K562 (cell line): ENCODE data around the gene DRICH1. TPM values are rescaled to one million over a fixed set of nuclear protein-coding genes. Genes with fewer than 3 reads are reported as not detected.
A peak's percentile ranks its signal among the peaks of the same experiment; 100 is the strongest.

ENCODE experiments used
- ARID1B ChIP-seq: fragments of 450-650 bp; IDR thresholded peaks from 2 replicates; pipeline ENCODE4 v1.6.1; 2016; ENCODE audit warnings: antibody characterized with exemption, mild to moderate bottlenecking, inconsistent platforms
- ATF7 ChIP-seq: fragments of 450-650 bp; IDR thresholded peaks from 2 replicates; pipeline ENCODE4 v1.7.1; 2014; ENCODE audit warnings: mild to moderate bottlenecking, moderate library complexity
- BHLHE40 ChIP-seq: IDR thresholded peaks from 2 replicates; pipeline ENCODE4 v1.6.1; 2011; ENCODE audit warnings: low read length, improper control_type of control experiment
- EWSR1 ChIP-seq: fragments of 450-650 bp; IDR thresholded peaks from 2 replicates; pipeline ENCODE4 v1.6.1; 2018; ENCODE audit warnings: borderline replicate concordance, mild to moderate bottlenecking, low read depth, moderate library complexity; ENCODE audit not compliant: partially characterized antibody
- JUN ChIP-seq, 2 experiments: sonication (generic) in 1 of 2; formaldehyde crosslinking in 1 of 2; IDR thresholded peaks; 2 replicates each; pipeline versions ENCODE4 v1.6.1 to v1.8.0; 2012 to 2022; ENCODE audit warnings: borderline replicate concordance in 2 of 2, mild to moderate bottlenecking in 2 of 2, improper control_type of control experiment in 1 of 2, low read depth in 1 of 2, low read length in 1 of 2, missing genetic modification reagents in 1 of 2
- MAZ ChIP-seq, 2 experiments: fragments of 450-650 bp in 1 of 2; sonication (generic) in 1 of 2; formaldehyde crosslinking; IDR thresholded peaks in 1 of 2; conservative IDR thresholded peaks in 1 of 2; 2 replicates each; pipeline versions ENCODE4 v1.4.0 to v1.5.0; 2020; ENCODE audit warnings: mild to moderate bottlenecking in 1 of 2, missing genetic modification reagents in 1 of 2
- MTA3 ChIP-seq: fragments of 450-650 bp; formaldehyde crosslinking; IDR thresholded peaks from 2 replicates; pipeline ENCODE4 v1.6.1; 2017; ENCODE audit warnings: mild to moderate bottlenecking, borderline replicate concordance
- RCOR1 ChIP-seq, 2 experiments: IDR thresholded peaks; 2 replicates each; pipeline ENCODE4 v1.6.1; 2012; ENCODE audit warnings: low read depth in 2 of 2, low read length in 2 of 2, borderline replicate concordance in 1 of 2, improper control_type of control experiment in 1 of 2
- ZNF316 ChIP-seq: fragments of 450-650 bp; IDR thresholded peaks from 2 replicates; pipeline ENCODE4 v1.6.1; 2016
- polyA plus RNA-seq, 8 experiments: library from polyadenylated mRNA; depleted of rRNA in 4 of 8; stranded (reverse) in 5 of 8; unstranded in 3 of 8; fragments of >200 nt; fragmentation: Nextera tagmentation in 2 of 8; fragmentation: Illumina TruSeq in 1 of 8; extraction: Ambion mirVana in 2 of 8; extraction: Trizol in 1 of 8; gene quantifications; 2 replicates each; pipeline versions ENCODE4 v1.2.1 to v1.2.3, GENCODE V29; 2011 to 2014; ENCODE audit warnings: inconsistent platforms in 1 of 8, missing spikeins in 1 of 8
- total RNA-seq, 7 experiments: library from RNA; depleted of rRNA in 6 of 7; stranded (reverse); fragments of >200 nt in 6 of 7; fragmentation: Illumina TruSeq in 2 of 7; extraction: Trizol in 2 of 7; gene quantifications; 2 replicates each; pipeline versions ENCODE4 v1.2.1 to v1.2.3, GENCODE V29; 2011 to 2021; ENCODE audit warnings: low replicate concordance in 1 of 7
- TF ChIP-seq, protein P1 (sequence below): IDR thresholded peaks from 2 replicates; pipeline ENCODE4 v1.6.1; 2012; ENCODE audit warnings: low read depth, low read length, improper control_type of control experiment, borderline replicate concordance
- TF ChIP-seq, protein P2 (sequence below): fragments of 250-450 bp; sonication (Bioruptor Pico); IDR thresholded peaks from 2 replicates; pipeline ENCODE4 v1.5.0; 2021
- TF ChIP-seq, protein P3 (sequence below), 2 experiments: IDR thresholded peaks; 2 replicates each; pipeline ENCODE4 v1.6.1; 2011; ENCODE audit warnings: borderline replicate concordance in 1 of 2, control low read depth in 1 of 2, low read depth in 1 of 2, low read length in 1 of 2, mild to moderate bottlenecking in 1 of 2, mixed read lengths in 1 of 2, moderate library complexity in 1 of 2; ENCODE audit not compliant: insufficient read depth in 1 of 2, insufficient read length in 1 of 2, poor library complexity in 1 of 2, severe bottlenecking in 1 of 2; ENCODE audit errors: extremely low read depth in 1 of 2
- TF ChIP-seq, protein P4 (sequence below), 2 experiments: fragments of 450-650 bp; IDR thresholded peaks; 2 replicates each; pipeline ENCODE4 v1.6.1; 2018; ENCODE audit warnings: mild to moderate bottlenecking in 2 of 2, low read depth in 1 of 2; ENCODE audit not compliant: partially characterized antibody in 2 of 2
- TF ChIP-seq, protein P5 (sequence below): fragments of 200-800 bp; sonication (Bioruptor generic); IDR thresholded peaks from 2 replicates; pipeline ENCODE4 v1.6.1; 2017; ENCODE audit warnings: missing genetic modification characterization, missing compliant biosample characterization

The DRICH1 gene
- total and polyA plus RNA-seq, 9 of the 15 experiments (the other 6 are each of a cell fraction or from before 2014, with no cell fraction given), result 0.07 to 0.36 (median 0.14) TPM; not detected in 2

DNA sequence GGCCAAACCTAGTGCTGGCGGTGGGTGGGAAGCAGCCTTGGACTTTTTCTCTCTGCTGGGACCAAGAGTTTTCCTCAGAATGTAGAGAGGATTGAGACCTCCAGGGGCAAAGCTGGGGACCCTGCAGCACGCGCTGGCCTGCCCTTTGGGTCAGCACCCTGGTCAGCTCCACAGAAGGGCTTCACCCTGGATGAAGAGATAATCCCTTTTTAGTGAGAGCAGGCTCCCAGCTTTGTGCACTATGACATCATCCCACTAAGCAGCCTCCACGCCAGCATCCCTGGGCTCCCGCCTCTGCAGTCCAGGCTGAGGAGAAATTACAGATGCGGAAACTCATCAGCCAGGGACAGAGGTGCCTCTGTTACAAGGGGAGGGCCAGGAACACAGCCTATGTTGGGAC lies 23.5 kb downstream of the DRICH1 start (continued):
- TF ChIP-seq ARID1B, result no peak
- TF ChIP-seq, protein P1, sequence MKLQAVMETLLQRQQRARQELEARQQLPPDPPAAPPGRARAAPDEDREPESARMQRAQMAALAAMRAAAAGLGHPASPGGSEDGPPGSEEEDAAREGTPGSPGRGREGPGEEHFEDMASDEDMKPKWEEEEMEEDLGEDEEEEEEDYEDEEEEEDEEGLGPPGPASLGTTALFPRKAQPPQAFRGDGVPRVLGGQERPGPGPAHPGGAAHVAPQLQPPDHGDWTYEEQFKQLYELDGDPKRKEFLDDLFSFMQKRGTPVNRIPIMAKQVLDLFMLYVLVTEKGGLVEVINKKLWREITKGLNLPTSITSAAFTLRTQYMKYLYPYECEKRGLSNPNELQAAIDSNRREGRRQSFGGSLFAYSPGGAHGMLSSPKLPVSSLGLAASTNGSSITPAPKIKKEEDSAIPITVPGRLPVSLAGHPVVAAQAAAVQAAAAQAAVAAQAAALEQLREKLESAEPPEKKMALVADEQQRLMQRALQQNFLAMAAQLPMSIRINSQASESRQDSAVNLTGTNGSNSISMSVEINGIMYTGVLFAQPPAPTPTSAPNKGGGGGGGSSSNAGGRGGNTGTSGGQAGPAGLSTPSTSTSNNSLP, result no peak
- TF ChIP-seq ZNF316, result no peak
- peak in 1 of 2 experiments; percentile 60; a peak in 1 of 4 replicates for TF ChIP-seq RCOR1 (IDR thresholded peaks at IDR 0.05; ENCODE audit: borderline replicate concordance in 1 of 2, low read depth in 2 of 2, low read length in 2 of 2)
- TF ChIP-seq ATF7, result peak; percentile 91
- TF ChIP-seq BHLHE40, result 0 out of 2 replicates have a peak, but pooled peaks have one; percentile 10
- TF ChIP-seq MAZ (CRISPR knock-in tag; conservative IDR thresholded peaks at IDR 0.05 in 1 of 2, IDR thresholded peaks at IDR 0.05 in 1 of 2), result no peak
- TF ChIP-seq, protein P2, sequence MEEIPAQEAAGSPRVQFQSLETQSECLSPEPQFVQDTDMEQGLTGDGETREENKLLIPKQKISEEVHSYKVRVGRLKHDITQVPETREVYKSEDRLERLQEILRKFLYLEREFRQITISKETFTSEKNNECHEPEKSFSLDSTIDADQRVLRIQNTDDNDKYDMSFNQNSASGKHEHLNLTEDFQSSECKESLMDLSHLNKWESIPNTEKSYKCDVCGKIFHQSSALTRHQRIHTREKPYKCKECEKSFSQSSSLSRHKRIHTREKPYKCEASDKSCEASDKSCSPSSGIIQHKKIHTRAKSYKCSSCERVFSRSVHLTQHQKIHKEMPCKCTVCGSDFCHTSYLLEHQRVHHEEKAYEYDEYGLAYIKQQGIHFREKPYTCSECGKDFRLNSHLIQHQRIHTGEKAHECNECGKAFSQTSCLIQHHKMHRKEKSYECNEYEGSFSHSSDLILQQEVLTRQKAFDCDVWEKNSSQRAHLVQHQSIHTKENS (CRISPR knock-in tag), result no peak
- TF ChIP-seq, protein P3, sequence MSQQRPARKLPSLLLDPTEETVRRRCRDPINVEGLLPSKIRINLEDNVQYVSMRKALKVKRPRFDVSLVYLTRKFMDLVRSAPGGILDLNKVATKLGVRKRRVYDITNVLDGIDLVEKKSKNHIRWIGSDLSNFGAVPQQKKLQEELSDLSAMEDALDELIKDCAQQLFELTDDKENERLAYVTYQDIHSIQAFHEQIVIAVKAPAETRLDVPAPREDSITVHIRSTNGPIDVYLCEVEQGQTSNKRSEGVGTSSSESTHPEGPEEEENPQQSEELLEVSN (IDR thresholded peaks at IDR 0.05; ENCODE audit: borderline replicate concordance in 1 of 2, extremely low read depth in 1 of 2, insufficient read depth in 1 of 2, insufficient read length in 1 of 2, low read depth in 1 of 2, low read length in 1 of 2, poor library complexity in 1 of 2, severe bottlenecking in 1 of 2), result no peak
- TF ChIP-seq, protein P4, sequence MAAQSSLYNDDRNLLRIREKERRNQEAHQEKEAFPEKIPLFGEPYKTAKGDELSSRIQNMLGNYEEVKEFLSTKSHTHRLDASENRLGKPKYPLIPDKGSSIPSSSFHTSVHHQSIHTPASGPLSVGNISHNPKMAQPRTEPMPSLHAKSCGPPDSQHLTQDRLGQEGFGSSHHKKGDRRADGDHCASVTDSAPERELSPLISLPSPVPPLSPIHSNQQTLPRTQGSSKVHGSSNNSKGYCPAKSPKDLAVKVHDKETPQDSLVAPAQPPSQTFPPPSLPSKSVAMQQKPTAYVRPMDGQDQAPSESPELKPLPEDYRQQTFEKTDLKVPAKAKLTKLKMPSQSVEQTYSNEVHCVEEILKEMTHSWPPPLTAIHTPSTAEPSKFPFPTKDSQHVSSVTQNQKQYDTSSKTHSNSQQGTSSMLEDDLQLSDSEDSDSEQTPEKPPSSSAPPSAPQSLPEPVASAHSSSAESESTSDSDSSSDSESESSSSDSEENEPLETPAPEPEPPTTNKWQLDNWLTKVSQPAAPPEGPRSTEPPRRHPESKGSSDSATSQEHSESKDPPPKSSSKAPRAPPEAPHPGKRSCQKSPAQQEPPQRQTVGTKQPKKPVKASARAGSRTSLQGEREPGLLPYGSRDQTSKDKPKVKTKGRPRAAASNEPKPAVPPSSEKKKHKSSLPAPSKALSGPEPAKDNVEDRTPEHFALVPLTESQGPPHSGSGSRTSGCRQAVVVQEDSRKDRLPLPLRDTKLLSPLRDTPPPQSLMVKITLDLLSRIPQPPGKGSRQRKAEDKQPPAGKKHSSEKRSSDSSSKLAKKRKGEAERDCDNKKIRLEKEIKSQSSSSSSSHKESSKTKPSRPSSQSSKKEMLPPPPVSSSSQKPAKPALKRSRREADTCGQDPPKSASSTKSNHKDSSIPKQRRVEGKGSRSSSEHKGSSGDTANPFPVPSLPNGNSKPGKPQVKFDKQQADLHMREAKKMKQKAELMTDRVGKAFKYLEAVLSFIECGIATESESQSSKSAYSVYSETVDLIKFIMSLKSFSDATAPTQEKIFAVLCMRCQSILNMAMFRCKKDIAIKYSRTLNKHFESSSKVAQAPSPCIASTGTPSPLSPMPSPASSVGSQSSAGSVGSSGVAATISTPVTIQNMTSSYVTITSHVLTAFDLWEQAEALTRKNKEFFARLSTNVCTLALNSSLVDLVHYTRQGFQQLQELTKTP (IDR thresholded peaks at IDR 0.05; ENCODE audit: low read depth in 1 of 2, partially characterized antibody in 2 of 2), result peak in 1 of 2 experiments; percentile 61
- TF ChIP-seq EWSR1, result no peak
- no peak for TF ChIP-seq MTA3
- peak; percentile 59; the same call in 1 of the 2 replicates for TF ChIP-seq JUN (IDR thresholded peaks at IDR 0.05; ENCODE audit: borderline replicate concordance, low read depth, low read length)
- TF ChIP-seq JUN (CRISPR knock-in tag; IDR thresholded peaks at IDR 0.05; ENCODE audit: borderline replicate concordance), result no peak
- TF ChIP-seq, protein P5, sequence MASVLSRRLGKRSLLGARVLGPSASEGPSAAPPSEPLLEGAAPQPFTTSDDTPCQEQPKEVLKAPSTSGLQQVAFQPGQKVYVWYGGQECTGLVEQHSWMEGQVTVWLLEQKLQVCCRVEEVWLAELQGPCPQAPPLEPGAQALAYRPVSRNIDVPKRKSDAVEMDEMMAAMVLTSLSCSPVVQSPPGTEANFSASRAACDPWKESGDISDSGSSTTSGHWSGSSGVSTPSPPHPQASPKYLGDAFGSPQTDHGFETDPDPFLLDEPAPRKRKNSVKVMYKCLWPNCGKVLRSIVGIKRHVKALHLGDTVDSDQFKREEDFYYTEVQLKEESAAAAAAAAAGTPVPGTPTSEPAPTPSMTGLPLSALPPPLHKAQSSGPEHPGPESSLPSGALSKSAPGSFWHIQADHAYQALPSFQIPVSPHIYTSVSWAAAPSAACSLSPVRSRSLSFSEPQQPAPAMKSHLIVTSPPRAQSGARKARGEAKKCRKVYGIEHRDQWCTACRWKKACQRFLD (CRISPR knock-in tag), result 0 out of 2 replicates have a peak, but pooled peaks have one; percentile 42
